ENCODE results near the gene POLR2A.
A peak's percentile ranks its signal among the peaks of the same experiment; 100 is the strongest.

The POLR2A gene

DNA sequence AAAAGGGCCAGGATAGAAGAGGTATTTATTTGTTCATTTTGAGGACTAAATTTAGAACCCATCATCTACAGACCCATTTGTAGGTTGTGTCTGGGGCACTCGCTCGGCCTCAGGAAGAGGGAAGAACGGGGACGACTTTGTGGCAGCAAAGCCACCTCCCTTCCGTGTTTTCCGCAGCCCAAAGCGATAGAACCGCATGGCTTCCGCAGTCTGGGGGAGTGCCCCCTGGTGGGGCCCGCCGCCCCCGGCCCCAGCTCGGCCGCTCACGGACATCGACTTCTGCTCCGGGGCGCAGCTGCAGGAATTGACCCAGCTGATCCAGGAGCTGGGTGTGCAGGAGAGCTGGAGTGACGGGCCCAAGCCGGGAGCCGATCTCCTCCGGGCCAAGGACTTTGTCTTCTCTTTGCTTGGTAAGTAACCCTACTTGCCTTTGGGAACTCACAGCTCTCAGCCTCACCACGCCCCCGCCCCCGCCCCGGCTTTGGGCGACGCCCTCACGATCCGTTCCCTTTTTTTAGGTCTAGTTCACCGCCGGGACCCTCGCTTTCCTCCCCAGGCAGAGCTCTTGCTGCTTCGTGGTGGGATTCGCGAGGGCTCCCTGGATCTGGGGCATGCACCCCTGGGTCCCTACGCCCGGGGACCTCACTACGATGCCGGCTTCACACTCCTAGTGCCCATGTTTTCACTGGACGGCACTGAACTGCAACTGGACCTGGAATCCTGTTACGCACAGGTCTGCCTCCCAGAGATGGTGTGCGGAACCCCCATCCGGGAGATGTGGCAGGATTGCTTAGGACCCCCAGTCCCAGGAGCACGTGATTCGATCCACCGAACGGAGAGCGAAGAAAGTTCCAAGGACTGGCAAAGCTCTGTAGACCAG, 48.2 kb upstream of the POLR2A start (continued):
- TF ChIP-seq ZNF549 (tag by site-specific recombination; IDR thresholded peaks at IDR 0.05), result no peak

DNA sequence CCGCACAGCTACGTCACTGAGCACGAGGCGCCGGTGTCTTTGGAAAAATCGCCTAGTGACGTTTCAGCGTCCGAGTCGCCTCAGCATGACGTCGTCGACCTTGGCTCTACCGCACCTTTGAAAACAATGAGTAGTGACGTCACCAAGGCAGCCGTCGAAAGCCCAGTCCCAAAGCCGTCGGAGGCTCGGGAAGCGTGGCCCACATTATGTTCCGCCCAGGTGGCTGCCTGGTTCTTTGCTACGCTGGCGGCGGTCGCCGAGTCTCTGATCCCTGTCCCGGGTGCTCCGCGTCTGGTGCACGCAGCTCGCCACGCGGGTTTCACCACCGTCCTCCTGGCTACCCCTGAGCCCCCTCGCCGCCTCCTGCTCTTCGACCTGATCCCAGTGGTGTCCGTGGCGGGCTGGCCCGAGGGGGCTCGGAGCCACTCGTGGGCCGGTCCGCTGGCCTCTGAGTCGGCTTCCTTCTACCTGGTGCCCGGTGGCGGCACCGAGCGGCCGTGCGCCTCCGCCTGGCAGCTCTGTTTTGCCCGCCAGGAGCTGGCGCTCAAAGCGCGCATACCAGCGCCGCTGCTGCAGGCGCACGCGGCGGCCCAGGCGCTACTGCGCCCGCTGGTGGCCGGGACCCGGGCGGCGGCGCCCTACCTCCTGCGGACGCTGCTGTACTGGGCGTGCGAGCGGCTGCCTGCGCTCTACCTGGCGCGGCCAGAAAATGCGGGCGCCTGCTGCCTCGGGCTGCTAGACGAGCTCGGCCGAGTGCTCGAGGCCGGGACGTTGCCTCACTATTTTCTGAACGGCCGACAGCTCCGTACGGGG, 47.4 kb upstream of the POLR2A start:
- POLR2A ChIA-PET, result interaction anchor here (0.6 to 3.5 kb wide), 10 partner anchors 9 to 250 kb away, joined by 3 to 45 read pairs (median 4); partner anchors contain the start of genes CHRNB1, POLR2A, TMEM256 and TP53
- Histone ChIP-seq H3K9me3 (ENCODE audit: control insufficient read depth, insufficient read depth, low read depth, low read length) (no peaks in the 10 kb centered on the region), H3K4me3 (ENCODE audit: low read depth, low read length) (no peak overlapping the region; the same call in 1 of the 2 replicates), H3K27ac (ENCODE audit: extremely low read depth, low read depth, low read length) (no peak overlapping the region), H3K4me1 (ENCODE audit: control insufficient read depth, insufficient read depth, low read length) (peaks cover 18% of the 10 kb centered on the region), H3K36me3 (ENCODE audit: control insufficient read depth in 2 of 2, insufficient read depth in 1 of 2, low read length in 2 of 2) (no peaks in the 10 kb centered on the region)
- CTCF ChIA-PET, result interaction anchor here (0.5 to 3.9 kb wide), 37 partner anchors 9 to 695 kb away, joined by 3 to 37 read pairs (median 4); partner anchors contain the start of genes CHRNB1, NEURL4, SLC2A4 and SLC35G6
- TF ChIP-seq ZSCAN16 (tag by site-specific recombination; IDR thresholded peaks at IDR 0.05) (no peak), ZNF792 (tag by site-specific recombination; IDR thresholded peaks at IDR 0.05) (no peak), KLF8 (tag by site-specific recombination; IDR thresholded peaks at IDR 0.05) (peak; percentile 46; the same call in 1 of the 2 replicates), GLIS1 (tag by site-specific recombination; IDR thresholded peaks at IDR 0.05) (peak; percentile 38; the same call in 1 of the 2 replicates), BCL11A (tag by site-specific recombination; IDR thresholded peaks at IDR 0.05; ENCODE audit: low read depth) (no peak), ZNF211 (tag by site-specific recombination; IDR thresholded peaks at IDR 0.05; ENCODE audit: low read depth) (no peak), ZSCAN30 (tag by site-specific recombination; IDR thresholded peaks at IDR 0.05) (peak; percentile 83; the same call in 1 of the 2 replicates), ZNF146 (tag by site-specific recombination; IDR thresholded peaks at IDR 0.05) (no peak), ZNF629 (tag by site-specific recombination; IDR thresholded peaks at IDR 0.05) (no peak; the same call in 1 of the 2 replicates), ZNF10 (tag by site-specific recombination; IDR thresholded peaks at IDR 0.05) (peak; percentile 9; the same call in 1 of the 2 replicates), GLIS2 (tag by site-specific recombination; IDR thresholded peaks at IDR 0.05) (peak; percentile 62; the same call in 1 of the 2 replicates), ZNF600 (tag by site-specific recombination; IDR thresholded peaks at IDR 0.05) (peak; percentile 36; the same call in 1 of the 2 replicates), ZNF274 (IDR thresholded peaks at IDR 0.05; ENCODE audit: low read length) (no peak), ZNF274 (tag by site-specific recombination; IDR thresholded peaks at IDR 0.05; ENCODE audit: borderline replicate concordance) (no peak), ZNF677 (tag by site-specific recombination; IDR thresholded peaks at IDR 0.05) (no peak), ZNF350 (tag by site-specific recombination; IDR thresholded peaks at IDR 0.05) (no peak), ZBTB8A (tag by site-specific recombination; IDR thresholded peaks at IDR 0.05) (peak; percentile 97), KLF16 (tag by site-specific recombination; IDR thresholded peaks at IDR 0.05) (0 out of 2 replicates have a peak, but pooled peaks have one; percentile 31)
- TF ChIP-seq, protein P1, sequence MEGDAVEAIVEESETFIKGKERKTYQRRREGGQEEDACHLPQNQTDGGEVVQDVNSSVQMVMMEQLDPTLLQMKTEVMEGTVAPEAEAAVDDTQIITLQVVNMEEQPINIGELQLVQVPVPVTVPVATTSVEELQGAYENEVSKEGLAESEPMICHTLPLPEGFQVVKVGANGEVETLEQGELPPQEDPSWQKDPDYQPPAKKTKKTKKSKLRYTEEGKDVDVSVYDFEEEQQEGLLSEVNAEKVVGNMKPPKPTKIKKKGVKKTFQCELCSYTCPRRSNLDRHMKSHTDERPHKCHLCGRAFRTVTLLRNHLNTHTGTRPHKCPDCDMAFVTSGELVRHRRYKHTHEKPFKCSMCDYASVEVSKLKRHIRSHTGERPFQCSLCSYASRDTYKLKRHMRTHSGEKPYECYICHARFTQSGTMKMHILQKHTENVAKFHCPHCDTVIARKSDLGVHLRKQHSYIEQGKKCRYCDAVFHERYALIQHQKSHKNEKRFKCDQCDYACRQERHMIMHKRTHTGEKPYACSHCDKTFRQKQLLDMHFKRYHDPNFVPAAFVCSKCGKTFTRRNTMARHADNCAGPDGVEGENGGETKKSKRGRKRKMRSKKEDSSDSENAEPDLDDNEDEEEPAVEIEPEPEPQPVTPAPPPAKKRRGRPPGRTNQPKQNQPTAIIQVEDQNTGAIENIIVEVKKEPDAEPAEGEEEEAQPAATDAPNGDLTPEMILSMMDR (tag by site-specific recombination; IDR thresholded peaks at IDR 0.05), result peak; percentile 81
- TF ChIP-seq, protein P2, sequence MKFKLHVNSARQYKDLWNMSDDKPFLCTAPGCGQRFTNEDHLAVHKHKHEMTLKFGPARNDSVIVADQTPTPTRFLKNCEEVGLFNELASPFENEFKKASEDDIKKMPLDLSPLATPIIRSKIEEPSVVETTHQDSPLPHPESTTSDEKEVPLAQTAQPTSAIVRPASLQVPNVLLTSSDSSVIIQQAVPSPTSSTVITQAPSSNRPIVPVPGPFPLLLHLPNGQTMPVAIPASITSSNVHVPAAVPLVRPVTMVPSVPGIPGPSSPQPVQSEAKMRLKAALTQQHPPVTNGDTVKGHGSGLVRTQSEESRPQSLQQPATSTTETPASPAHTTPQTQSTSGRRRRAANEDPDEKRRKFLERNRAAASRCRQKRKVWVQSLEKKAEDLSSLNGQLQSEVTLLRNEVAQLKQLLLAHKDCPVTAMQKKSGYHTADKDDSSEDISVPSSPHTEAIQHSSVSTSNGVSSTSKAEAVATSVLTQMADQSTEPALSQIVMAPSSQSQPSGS (tag by site-specific recombination; IDR thresholded peaks at IDR 0.05; ENCODE audit: low read depth), result peak; percentile 89
- TF ChIP-seq, protein P3, sequence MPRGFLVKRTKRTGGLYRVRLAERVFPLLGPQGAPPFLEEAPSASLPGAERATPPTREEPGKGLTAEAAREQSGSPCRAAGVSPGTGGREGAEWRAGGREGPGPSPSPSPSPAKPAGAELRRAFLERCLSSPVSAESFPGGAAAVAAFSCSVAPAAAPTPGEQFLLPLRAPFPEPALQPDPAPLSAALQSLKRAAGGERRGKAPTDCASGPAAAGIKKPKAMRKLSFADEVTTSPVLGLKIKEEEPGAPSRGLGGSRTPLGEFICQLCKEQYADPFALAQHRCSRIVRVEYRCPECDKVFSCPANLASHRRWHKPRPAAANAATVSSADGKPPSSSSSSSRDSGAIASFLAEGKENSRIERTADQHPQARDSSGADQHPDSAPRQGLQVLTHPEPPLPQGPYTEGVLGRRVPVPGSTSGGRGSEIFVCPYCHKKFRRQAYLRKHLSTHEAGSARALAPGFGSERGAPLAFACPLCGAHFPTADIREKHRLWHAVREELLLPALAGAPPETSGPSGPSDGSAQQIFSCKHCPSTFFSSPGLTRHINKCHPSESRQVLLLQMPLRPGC (tag by site-specific recombination; IDR thresholded peaks at IDR 0.05), result 0 out of 2 replicates have a peak, but pooled peaks have one; percentile 27
- TF ChIP-seq, protein P4, sequence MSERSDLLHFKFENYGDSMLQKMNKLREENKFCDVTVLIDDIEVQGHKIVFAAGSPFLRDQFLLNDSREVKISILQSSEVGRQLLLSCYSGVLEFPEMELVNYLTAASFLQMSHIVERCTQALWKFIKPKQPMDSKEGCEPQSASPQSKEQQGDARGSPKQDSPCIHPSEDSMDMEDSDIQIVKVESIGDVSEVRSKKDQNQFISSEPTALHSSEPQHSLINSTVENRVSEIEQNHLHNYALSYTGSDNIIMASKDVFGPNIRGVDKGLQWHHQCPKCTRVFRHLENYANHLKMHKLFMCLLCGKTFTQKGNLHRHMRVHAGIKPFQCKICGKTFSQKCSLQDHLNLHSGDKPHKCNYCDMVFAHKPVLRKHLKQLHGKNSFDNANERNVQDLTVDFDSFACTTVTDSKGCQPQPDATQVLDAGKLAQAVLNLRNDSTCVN (tag by site-specific recombination; optimal IDR thresholded peaks at IDR 0.05), result peak; percentile 56
- TF ChIP-seq, protein P5, sequence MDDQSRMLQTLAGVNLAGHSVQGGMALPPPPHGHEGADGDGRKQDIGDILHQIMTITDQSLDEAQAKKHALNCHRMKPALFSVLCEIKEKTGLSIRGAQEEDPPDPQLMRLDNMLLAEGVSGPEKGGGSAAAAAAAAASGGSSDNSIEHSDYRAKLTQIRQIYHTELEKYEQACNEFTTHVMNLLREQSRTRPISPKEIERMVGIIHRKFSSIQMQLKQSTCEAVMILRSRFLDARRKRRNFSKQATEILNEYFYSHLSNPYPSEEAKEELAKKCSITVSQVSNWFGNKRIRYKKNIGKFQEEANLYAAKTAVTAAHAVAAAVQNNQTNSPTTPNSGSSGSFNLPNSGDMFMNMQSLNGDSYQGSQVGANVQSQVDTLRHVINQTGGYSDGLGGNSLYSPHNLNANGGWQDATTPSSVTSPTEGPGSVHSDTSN (CRISPR knock-in tag; IDR thresholded peaks at IDR 0.05), result peak; percentile 59; the same call in 1 of the 2 replicates
- TF ChIP-seq, protein P6, sequence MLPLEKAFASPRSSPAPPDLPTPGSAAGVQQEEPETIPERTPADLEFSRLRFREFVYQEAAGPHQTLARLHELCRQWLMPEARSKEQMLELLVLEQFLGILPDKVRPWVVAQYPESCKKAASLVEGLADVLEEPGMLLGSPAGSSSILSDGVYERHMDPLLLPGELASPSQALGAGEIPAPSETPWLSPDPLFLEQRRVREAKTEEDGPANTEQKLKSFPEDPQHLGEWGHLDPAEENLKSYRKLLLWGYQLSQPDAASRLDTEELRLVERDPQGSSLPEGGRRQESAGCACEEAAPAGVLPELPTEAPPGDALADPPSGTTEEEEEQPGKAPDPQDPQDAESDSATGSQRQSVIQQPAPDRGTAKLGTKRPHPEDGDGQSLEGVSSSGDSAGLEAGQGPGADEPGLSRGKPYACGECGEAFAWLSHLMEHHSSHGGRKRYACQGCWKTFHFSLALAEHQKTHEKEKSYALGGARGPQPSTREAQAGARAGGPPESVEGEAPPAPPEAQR (tag by site-specific recombination; IDR thresholded peaks at IDR 0.05), result no peak

All from HEK293 (cell line).